GM12801 (cell line): ENCODE results near the gene SLC39A6.

Experiments
- TF ChIP-seq, protein P1 (sequence below): IDR thresholded peaks from one replicate; pipeline ENCODE4 v1.5.1; 2011; ENCODE audit warnings: control low read depth; ENCODE audit not compliant: insufficient read length; ENCODE audit errors: extremely low read depth

The SLC39A6 gene

DNA sequence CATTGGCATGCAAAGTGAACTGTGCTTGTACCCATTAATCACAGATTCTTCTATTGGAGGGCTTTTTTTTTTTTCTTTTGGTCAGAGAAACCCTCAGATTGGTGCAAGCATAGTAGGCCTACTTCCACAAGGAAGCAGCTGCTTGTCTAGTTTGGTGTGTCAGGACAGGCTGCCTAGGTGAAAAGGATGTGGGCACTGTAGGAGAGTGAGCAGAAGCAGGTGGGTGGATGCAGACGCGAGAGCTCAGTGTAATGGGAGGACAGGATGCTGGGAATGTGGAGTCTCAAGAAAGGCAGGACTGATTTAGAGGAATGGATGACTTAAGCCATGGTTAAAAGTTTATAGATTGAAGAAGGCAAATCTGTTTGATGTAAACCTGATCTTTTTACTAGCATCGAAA, 3.6 kb upstream of the SLC39A6 start:
- TF ChIP-seq, protein P1, sequence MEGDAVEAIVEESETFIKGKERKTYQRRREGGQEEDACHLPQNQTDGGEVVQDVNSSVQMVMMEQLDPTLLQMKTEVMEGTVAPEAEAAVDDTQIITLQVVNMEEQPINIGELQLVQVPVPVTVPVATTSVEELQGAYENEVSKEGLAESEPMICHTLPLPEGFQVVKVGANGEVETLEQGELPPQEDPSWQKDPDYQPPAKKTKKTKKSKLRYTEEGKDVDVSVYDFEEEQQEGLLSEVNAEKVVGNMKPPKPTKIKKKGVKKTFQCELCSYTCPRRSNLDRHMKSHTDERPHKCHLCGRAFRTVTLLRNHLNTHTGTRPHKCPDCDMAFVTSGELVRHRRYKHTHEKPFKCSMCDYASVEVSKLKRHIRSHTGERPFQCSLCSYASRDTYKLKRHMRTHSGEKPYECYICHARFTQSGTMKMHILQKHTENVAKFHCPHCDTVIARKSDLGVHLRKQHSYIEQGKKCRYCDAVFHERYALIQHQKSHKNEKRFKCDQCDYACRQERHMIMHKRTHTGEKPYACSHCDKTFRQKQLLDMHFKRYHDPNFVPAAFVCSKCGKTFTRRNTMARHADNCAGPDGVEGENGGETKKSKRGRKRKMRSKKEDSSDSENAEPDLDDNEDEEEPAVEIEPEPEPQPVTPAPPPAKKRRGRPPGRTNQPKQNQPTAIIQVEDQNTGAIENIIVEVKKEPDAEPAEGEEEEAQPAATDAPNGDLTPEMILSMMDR: no peak

DNA sequence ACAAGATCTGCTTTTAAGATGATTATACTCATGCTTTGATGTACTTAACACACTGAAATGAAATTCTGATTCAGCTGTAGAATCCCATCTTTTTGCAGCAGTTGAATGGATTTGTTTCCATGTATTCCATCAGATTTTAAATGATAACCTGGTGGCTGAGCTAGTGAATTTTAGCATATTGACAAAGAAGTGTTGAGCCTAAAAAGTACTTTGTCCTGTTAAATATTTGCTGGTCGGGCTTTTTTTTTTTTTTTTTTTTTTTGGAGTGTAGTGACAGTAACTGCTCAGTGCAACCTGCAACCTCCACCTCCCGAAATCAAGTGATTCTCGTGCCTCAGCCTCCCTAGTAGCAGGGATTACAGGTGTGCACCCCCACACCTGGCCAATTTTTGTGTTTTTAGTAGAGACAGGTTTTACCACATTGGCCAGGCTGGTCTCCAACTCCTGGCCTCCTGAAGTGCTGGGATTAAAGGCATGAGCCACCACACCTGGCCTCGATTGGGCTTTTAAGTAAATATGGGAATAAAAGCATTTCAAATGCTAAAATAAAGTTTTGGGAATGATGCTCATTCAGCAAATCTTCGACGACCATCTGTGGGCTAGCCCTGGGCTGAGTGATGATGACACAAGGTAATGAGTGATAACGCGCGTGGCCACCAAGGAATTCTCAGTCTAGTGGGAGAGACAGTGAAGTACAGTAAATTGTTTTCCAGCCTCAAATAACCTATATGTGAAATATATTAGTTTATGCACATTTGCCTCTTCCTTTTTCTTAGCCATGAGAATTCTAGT, 2.7 kb upstream of the SLC39A6 start:
- TF ChIP-seq, protein P1: no peak

DNA sequence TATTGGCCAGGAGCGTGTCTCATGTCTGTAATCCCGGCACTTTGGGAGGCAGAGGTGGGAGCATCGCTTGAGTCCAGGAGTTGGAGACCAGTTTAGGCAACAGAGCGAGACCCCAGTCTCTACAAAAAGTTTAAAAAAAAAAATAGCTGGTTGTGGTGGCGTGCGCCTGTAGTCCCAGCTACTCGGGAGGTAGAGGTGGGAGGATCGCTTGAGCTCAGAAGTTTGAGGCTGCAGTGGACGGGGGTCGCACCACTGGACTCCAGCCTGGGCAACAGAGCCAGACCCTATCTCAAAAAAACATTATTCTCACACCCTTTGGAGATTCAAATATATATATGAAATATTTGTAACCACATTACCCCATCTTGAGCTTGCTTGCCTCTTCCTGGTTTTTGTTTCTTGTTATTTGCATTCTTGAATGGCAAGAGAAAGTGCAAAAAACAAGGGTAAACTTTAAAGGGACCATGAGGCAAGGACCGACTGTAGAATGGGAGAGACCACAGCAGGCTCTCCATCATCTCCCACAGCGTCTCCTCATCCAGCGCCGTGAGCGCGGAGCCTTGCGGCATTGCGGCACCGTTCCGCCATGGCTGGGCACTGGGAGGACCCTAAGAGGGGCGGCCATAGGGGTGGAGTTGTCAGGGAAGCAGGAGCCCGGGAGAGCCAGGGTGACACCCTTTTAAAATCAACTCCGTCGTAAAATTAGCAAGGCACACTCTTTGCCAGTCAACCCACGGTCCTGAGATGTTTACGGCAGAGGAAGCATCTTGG, 1.9 kb upstream of the SLC39A6 start:
- TF ChIP-seq, protein P1: no peak

DNA sequence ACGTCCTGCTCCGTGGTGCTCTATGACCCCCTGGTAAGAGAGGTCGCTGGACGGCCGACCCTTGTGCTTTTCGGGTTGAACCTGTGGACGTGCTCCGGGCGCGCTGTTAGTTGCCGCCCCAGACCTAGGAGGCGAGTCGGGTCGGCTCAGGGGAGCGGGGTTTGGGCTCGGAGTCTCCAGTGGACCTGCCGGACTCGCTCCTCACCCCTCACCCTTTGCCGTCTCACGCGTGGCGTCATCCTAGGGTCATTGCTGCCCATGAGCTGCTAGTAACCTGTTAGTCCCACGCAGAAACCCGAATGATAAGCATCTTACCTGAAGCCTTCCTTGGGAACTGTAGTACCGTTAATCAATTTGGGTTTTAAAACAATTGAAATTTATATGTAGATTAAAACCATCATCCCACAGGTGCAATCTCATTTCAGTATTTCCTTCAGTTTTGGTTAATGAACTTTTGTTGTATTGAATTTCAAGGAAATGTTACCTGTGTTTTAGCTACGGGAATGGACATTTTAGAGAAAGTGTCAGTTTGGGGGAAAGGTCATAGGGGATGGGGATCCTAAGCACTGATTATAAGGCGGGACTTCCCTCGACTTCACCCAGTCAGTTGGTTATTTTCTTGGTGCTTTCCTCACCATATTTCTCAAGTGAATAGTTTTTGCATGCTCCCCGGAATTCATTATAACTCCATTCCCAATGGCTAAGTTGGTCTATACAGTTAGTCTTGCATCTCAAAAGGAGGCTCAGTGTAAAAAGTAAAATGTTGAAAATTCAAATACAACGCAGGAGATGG, 1.1 kb upstream of the SLC39A6 start:
- TF ChIP-seq, protein P1: no peak

DNA sequence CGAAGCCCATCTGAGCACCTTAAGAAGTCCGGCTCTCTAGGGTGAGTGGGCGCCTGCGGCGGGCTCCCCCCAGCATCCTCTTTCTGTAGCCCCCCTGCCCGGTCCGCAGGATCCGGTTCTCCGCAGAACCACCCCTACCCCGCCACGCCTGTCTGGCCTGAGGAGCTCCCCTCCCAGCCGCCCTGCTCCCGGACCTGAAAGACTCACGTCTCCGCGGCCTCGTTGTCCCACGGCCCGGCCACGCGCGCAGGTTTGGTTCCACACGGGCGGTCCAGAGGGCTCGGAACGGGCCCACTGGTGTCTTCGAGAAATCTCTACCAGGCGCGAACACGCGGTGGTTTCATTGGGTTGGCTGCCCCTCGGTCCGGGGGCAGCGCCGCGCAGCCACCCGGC, 237 bp downstream of the SLC39A6 start:
- TF ChIP-seq, protein P1: no peak

DNA sequence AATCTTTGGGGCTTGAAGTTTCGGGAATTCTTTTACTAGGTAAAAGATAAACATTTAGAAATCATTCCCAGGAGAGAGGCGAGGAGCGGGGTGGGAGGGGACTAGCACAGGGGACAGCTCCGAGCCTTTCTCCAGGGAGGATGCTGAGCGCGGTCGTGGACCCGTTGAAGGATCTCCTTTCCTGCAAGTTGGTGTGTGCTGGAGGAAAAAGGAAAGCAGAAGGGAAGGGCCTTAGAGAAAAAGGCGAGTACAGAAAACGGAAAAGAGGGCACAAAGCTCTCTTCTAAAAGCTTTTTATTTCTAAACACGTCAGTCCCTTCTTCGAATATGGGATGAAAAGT, 640 bp downstream of the SLC39A6 start:
- TF ChIP-seq, protein P1: no peak

DNA sequence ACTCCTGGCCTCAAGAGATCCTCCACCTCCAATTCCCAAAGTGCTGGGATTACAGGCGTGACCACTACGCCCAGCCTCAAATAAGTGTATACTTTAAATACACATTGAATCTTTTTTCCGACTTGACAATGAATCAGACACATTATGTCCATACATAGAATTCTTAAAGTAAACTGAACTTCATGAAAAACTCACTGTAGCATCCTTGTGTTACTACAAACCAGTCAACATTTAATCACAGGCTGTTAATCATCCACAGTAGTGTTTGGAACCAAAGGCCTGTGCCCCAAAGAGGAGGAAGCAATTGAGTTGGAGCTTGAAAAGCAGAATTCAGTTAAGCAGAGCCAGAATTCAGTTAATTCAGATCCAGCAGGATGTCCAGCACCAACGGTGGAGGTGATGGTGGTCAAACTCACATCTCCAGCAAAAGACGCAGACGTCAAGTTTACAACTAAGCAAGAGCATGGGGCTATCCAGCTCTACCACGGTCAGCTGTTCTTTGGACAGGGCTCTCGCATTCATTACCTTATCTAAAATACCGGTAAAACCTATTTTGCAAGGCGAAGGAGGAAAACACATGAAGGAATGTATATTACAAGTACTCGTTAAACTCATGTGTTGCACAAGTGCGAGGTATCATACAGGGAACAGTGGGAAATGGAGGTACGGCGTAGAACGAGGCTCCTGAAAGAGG, 1.2 kb downstream of the SLC39A6 start:
- TF ChIP-seq, protein P1: no peak
